GM12878 (cell line): ENCODE measurements around the gene STEAP1B.

Source experiments
- HCFC1 ChIP-seq: fragments of 150-350 bp; IDR thresholded peaks from 2 replicates; pipeline ENCODE4 v1.6.1; 2014; ENCODE audit warnings: low read length
- KAT2A ChIP-seq: conservative IDR thresholded peaks from 2 replicates; pipeline ENCODE4 v1.6.1; 2011; ENCODE audit warnings: low read depth, low read length; ENCODE audit not compliant: control insufficient read depth
- POLR2A ChIP-seq: IDR thresholded peaks from 2 replicates; pipeline ENCODE4 v1.6.1; 2011; ENCODE audit warnings: low read depth, mild to moderate bottlenecking, low read length
- TF ChIP-seq, protein P1 (sequence below), 3 experiments: IDR thresholded peaks in 2 of 3; conservative IDR thresholded peaks in 1 of 3; 2 replicates each; pipeline ENCODE4 v1.5.1; 2011; ENCODE audit warnings: low read depth in 3 of 3, low read length in 3 of 3, mild to moderate bottlenecking in 3 of 3, control low read depth in 2 of 3, moderate library complexity in 2 of 3, inconsistent platforms in 1 of 3, mixed read lengths in 1 of 3; ENCODE audit not compliant: control insufficient read depth in 2 of 3, insufficient read depth in 1 of 3; ENCODE audit errors: extremely low read depth in 1 of 3
- TF ChIP-seq, protein P2 (sequence below): IDR thresholded peaks from 2 replicates; pipeline ENCODE4 v1.6.1; 2011; ENCODE audit warnings: borderline replicate concordance, low read depth, mild to moderate bottlenecking, moderate library complexity, low read length; ENCODE audit not compliant: insufficient read depth, poor library complexity, severe bottlenecking

DNA sequence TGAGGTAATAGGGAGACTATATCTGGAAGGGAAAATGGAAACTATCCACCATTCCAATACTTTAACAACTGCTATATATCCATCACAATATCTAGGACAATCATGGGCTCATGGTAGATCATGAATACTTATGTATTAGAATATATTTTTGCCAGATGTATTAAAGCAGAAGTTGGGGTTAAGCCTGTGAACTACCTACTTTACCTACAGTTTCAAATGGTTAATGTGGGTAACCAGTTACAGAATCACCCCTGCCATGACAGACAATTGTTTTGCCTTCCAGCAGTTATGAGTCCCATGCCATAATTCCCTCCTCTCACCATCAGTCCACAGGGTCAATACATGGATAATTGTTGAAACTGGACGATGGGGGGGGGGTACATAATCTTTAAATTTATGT is 113.1 kb downstream of the STEAP1B start:
- TF ChIP-seq KAT2A (no peak), POLR2A (no peak), HCFC1 (no peak)
- TF ChIP-seq, protein P1, sequence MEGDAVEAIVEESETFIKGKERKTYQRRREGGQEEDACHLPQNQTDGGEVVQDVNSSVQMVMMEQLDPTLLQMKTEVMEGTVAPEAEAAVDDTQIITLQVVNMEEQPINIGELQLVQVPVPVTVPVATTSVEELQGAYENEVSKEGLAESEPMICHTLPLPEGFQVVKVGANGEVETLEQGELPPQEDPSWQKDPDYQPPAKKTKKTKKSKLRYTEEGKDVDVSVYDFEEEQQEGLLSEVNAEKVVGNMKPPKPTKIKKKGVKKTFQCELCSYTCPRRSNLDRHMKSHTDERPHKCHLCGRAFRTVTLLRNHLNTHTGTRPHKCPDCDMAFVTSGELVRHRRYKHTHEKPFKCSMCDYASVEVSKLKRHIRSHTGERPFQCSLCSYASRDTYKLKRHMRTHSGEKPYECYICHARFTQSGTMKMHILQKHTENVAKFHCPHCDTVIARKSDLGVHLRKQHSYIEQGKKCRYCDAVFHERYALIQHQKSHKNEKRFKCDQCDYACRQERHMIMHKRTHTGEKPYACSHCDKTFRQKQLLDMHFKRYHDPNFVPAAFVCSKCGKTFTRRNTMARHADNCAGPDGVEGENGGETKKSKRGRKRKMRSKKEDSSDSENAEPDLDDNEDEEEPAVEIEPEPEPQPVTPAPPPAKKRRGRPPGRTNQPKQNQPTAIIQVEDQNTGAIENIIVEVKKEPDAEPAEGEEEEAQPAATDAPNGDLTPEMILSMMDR (IDR thresholded peaks at IDR 0.05 in 2 of 3, conservative IDR thresholded peaks at IDR 0.05 in 1 of 3; ENCODE audit: control insufficient read depth in 2 of 3, extremely low read depth in 1 of 3, insufficient read depth in 1 of 3, low read depth in 3 of 3, low read length in 3 of 3): no peak
- TF ChIP-seq, protein P2, sequence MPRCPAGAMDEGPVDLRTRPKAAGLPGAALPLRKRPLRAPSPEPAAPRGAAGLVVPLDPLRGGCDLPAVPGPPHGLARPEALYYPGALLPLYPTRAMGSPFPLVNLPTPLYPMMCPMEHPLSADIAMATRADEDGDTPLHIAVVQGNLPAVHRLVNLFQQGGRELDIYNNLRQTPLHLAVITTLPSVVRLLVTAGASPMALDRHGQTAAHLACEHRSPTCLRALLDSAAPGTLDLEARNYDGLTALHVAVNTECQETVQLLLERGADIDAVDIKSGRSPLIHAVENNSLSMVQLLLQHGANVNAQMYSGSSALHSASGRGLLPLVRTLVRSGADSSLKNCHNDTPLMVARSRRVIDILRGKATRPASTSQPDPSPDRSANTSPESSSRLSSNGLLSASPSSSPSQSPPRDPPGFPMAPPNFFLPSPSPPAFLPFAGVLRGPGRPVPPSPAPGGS: no peak
